Measurements from ENCODE around the gene ANAPC5.
"Not testable (repeated sequence)": the region's sequence is repeated elsewhere in the genome, so short reads cannot be mapped to it uniquely, and the experiment has no call there.

The ANAPC5 gene

DNA sequence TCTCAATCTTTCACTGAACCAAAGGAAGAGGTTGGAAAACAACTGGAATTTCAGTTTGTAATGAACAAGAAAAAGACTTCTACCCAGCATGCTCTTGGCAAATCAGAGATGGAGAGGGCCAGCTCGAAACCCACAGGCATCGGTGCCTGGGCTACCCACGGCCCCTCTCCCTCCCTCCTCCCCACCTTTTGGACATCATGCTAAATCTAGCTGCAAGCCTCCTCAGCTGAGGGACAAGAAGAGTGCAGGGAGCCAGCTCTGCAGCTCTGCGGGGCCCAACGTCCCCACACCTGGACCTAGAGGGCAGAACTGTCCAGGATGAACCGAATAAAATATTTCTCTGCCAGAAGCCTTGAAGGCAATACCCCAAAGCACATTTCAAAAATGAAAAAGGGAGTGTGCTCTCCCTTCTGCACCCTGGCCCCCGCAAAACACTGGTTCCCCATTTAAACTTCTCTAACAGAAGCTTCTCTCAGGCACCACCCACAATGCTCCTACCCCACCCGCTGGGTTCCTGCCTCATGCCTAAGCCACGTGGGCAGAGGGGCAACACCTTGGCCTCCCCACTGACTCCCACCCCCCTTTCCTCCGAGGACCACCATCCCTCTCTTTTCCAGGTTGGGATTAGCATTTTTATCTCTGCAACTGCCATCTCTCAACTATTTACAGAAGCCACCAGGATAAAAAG is 63.9 kb downstream of the ANAPC5 start:
- Histone ChIP-seq H3K9ac (ENCODE audit: low read depth, low read length) (no peak overlapping the region), H3K36me3 (ENCODE audit: control insufficient read depth, insufficient read depth, low read length) (peaks cover 4% of the 10 kb centered on the region), H3K9me3 (ENCODE audit: control insufficient read depth, insufficient read depth, low read length) (no peaks in the 10 kb centered on the region), H3K27me3 (ENCODE audit: control insufficient read depth, insufficient read depth, low read length) (no peaks in the 10 kb centered on the region), H3K4me1 (ENCODE audit: control insufficient read depth, insufficient read depth, low read length) (peaks cover 6% of the 10 kb centered on the region), H3K4me3 (ENCODE audit: low read depth, low read length) (no peak overlapping the region)

DNA sequence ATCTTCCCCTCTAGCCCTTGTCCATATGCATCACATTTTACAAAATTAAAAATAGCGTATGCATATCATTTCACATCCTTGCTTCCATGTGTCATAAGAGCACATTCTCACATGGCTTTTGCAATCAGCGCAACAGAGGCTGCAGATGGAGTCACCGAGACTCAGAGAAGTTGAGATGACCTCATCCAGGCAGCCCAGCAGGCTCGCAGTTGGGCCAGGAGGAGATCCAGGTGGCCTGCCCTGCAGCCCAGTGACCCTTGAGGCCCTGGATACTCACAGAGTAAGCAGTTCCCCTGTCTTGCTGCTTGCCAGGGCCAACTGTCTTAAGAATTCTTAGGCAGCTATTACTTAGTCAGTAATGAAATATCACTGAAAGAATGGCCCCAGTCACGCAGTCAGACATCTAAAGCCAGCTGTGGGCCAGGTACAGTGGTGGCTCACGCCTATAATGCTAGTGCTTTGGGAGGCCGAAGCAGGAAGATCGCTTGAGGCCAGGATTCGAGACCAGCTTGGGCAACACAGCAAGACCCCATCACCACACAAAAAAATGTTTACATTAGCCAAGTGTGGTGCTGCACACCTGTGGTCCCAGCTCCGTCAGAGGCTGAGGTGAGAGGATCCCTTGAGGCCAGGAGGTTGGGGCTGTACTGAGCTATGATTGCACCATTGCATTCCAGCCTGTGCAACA is 64.8 kb downstream of the ANAPC5 start:
- H3K9ac ChIP-seq (ENCODE audit: low read depth, low read length), result no peak overlapping the region
- H3K4me1 ChIP-seq (ENCODE audit: control insufficient read depth, insufficient read depth, low read length), result peaks cover 6% of the 10 kb centered on the region
- peaks cover 4% of the 10 kb centered on the region for H3K36me3 ChIP-seq (ENCODE audit: control insufficient read depth, insufficient read depth, low read length)
- H3K4me3 ChIP-seq (ENCODE audit: low read depth, low read length), result no peak overlapping the region
- no peaks in the 10 kb centered on the region for H3K27me3 ChIP-seq (ENCODE audit: control insufficient read depth, insufficient read depth, low read length)
- no peaks in the 10 kb centered on the region for H3K9me3 ChIP-seq (ENCODE audit: control insufficient read depth, insufficient read depth, low read length)

DNA sequence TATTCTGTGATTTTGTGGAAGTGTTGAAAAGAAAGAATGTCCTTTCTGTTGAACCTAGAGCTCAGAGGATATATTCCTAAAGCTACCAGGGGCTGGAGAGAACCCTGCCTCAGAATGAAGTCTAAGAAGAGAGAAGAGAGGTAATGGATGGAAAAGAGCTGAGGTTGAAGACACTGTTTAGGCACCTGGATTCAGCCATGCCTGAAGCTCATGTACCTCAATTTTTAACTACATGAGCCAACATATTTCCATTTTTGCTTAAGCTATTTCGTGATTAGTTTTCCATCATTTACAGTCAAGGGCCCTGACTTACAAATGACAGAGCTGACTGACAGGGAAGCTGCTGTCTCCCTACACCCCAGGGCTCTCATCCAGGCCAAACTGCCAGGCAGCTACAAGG is 66.4 kb downstream of the ANAPC5 start:
- no peaks in the 10 kb centered on the region for H3K36me3 ChIP-seq (ENCODE audit: control insufficient read depth, insufficient read depth, low read length)
- H3K9me3 ChIP-seq (ENCODE audit: control insufficient read depth, insufficient read depth, low read length), result no peaks in the 10 kb centered on the region
- no peak overlapping the region for H3K9ac ChIP-seq (ENCODE audit: low read depth, low read length)
- peaks cover 9% of the 10 kb centered on the region for H3K4me1 ChIP-seq (ENCODE audit: control insufficient read depth, insufficient read depth, low read length)
- H3K27me3 ChIP-seq (ENCODE audit: control insufficient read depth, insufficient read depth, low read length), result no peaks in the 10 kb centered on the region
- no peak overlapping the region for H3K4me3 ChIP-seq (ENCODE audit: low read depth, low read length)

DNA sequence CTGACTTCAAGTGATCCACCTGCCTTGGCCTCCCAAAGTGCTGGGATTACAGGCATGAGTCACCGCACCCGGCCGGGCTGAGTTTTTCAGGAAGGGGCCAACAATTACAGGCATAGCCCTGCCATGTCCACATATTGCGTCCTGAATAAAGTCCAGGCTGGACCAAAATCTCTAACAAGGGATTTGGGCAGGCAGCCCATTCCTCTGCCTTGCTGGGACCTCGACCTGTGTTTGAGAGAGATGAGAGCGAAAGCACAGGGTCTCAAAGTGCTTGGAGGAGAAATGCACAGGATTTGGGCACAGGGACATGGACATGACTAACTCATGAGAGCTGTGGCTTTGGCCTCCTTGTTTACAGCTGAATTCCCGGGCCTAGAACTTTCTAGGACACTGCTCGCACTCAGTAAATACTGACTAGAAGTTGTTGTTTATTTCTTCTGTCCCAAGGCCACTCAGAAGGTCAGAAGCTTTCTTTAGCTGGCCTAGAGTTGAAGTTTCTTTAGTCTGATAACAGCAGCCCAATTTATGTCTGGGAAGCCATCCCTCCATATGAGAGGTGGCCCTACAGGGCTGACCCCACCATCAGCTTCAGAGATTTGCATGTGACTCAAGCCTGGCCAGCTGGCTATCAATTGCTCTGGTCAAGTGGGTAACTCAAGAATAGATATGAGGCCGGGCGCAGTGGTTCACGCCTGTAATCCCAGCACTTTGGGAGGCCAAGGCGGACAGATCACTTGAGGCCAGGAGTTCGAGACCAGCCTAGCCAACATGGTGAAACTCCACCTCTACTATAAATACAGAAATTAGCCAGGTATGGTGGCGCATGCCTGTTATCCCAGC is 67.4 kb downstream of the ANAPC5 start:
- H3K27me3 ChIP-seq (ENCODE audit: control insufficient read depth, insufficient read depth, low read length), result no peaks in the 10 kb centered on the region
- H3K9me3 ChIP-seq (ENCODE audit: control insufficient read depth, insufficient read depth, low read length), result no peaks in the 10 kb centered on the region
- H3K9ac ChIP-seq (ENCODE audit: low read depth, low read length), result no peak overlapping the region
- no peaks in the 10 kb centered on the region for H3K36me3 ChIP-seq (ENCODE audit: control insufficient read depth, insufficient read depth, low read length)
- H3K4me1 ChIP-seq (ENCODE audit: control insufficient read depth, insufficient read depth, low read length), result peaks cover 13% of the 10 kb centered on the region
- no peak overlapping the region for H3K4me3 ChIP-seq (ENCODE audit: low read depth, low read length)

DNA sequence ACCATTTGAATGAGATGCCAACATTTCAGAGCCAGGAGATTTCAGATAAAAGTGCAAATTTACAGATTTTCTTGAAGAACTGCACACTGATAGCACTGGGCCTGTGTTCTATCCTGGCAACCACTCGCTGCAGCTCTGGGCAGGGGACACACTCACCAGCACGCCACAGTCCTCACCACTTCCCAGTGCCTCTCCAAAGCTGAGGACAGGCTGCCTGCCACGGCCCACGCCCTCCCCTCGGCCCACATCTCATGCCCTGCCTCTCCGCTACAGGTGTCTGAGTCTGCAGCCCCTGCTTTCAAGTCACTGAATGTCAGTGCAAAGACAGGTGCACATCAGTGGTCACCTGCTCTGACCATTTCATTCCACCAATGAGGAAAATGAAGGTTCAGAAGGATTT is 68.4 kb downstream of the ANAPC5 start:
- no peak overlapping the region for H3K9ac ChIP-seq (ENCODE audit: low read depth, low read length)
- no peaks in the 10 kb centered on the region for H3K27me3 ChIP-seq (ENCODE audit: control insufficient read depth, insufficient read depth, low read length)
- H3K36me3 ChIP-seq (ENCODE audit: control insufficient read depth, insufficient read depth, low read length), result no peaks in the 10 kb centered on the region
- peaks cover 11% of the 10 kb centered on the region for H3K4me1 ChIP-seq (ENCODE audit: control insufficient read depth, insufficient read depth, low read length)
- no peaks in the 10 kb centered on the region for H3K9me3 ChIP-seq (ENCODE audit: control insufficient read depth, insufficient read depth, low read length)
- no peak overlapping the region for H3K4me3 ChIP-seq (ENCODE audit: low read depth, low read length)

DNA sequence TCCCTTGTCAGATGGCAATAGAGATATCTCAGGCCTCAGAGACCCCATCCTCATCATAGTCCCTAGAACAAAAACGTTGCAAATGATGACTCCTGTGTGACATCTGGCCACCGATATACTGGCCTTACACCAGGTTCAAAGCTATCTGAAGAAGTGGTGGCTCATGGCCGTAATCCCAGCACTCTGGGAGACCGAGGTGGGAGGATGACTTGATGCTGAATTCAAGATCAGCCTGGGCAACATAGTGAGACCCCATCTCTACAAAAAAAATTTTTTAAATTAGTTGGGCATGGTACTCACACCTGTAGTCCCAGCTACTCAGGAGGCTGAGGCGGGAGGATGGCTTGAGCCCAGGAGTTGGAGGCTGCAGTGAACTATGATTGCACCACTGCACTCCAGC is 68.8 kb downstream of the ANAPC5 start:
- peaks cover 2% of the 10 kb centered on the region for H3K36me3 ChIP-seq (ENCODE audit: control insufficient read depth, insufficient read depth, low read length)

DNA sequence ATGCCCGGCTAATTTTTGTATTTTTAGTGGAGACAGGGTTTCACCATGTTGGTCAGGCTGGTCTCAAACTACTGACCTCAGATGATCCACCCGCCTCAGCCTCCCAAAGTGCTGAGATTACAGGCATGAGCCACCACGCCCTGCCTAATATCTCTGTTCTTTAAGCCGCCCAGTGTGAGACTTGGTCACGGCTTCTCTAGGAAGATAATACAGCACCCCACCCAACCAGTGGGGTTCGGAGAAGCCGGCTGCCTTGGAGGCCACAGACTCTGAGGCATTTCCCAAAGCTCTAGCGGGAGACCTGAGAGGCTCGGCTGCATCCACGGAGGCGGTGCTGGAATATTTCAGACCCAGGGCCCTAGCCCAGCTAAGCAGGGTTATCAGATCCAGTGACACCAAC is 69.3 kb downstream of the ANAPC5 start:
- H3K9me3 ChIP-seq (ENCODE audit: control insufficient read depth, insufficient read depth, low read length); H3K27me3 ChIP-seq (ENCODE audit: control insufficient read depth, insufficient read depth, low read length); H3K9ac ChIP-seq (ENCODE audit: low read depth, low read length); H3K4me1 ChIP-seq (ENCODE audit: control insufficient read depth, insufficient read depth, low read length); H3K4me3 ChIP-seq (ENCODE audit: low read depth, low read length); H3K36me3 ChIP-seq (ENCODE audit: control insufficient read depth, insufficient read depth, low read length): not testable (repeated sequence)

More for the DNA sequence above, 68.8 kb downstream of the ANAPC5 start:
- Histone ChIP-seq H3K4me3 (ENCODE audit: low read depth, low read length) (no peak overlapping the region), H3K9me3 (ENCODE audit: control insufficient read depth, insufficient read depth, low read length) (no peaks in the 10 kb centered on the region), H3K27me3 (ENCODE audit: control insufficient read depth, insufficient read depth, low read length) (no peaks in the 10 kb centered on the region), H3K9ac (ENCODE audit: low read depth, low read length) (no peak overlapping the region), H3K4me1 (ENCODE audit: control insufficient read depth, insufficient read depth, low read length) (peaks cover 11% of the 10 kb centered on the region)

DNA sequence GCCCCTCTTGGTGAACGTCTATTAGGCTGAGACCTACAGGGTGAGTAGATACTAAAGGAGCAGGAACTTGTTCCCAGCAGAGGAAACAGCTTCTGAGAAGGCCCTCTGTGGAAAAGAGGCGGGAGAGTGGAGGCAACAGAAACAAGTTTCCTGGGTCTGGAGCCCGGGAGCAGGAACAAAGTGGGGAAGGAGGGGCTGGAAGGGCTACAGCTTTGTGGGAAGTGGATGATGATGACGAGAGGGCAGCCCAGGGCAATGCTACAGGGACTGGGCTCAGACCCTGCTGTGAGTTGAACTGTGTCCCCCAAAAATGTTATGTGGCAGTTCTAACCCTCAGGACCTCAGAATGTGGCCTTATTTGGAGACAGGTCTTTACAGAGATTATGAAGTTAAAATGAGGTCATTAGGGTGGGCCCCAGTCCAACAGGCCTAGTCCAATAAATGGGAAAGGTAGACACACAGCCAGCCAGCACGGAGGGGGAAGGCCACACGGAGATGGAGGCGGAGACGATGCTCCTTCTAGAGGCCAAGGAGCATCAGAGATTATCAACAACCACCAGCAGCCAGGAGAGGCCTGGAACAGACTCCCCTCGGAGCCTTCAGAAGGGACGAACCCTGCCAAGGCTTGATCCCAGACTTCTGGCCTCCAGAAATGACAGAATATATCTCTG is 70.0 kb downstream of the ANAPC5 start:
- peaks cover 7% of the 10 kb centered on the region for H3K4me1 ChIP-seq (ENCODE audit: control insufficient read depth, insufficient read depth, low read length)
- H3K27me3 ChIP-seq (ENCODE audit: control insufficient read depth, insufficient read depth, low read length), result no peaks in the 10 kb centered on the region
- no peak overlapping the region for H3K9ac ChIP-seq (ENCODE audit: low read depth, low read length)
- peaks cover 5% of the 10 kb centered on the region for H3K36me3 ChIP-seq (ENCODE audit: control insufficient read depth, insufficient read depth, low read length)
- no peak overlapping the region for H3K4me3 ChIP-seq (ENCODE audit: low read depth, low read length)
- H3K9me3 ChIP-seq (ENCODE audit: control insufficient read depth, insufficient read depth, low read length), result no peaks in the 10 kb centered on the region

DNA sequence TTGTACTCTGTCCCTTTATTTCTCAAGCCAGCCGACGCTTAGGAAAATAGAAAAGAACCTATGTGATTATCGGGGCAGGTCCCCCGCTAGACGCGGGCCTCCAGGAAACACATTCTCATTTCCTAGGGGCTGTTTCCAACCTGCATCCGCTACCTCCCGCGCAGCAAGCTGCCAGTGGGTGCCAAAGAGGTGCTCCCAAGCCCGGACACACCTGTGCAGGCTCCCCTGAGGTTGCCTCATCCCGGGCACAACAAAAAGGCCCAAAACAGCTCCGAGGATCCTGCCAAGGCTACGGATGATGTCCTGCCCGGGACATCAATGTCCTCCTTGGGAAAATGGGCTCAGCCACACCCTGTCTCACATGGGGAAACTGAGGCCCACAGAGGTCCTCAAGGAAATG is 71.1 kb downstream of the ANAPC5 start:
- not testable (repeated sequence) for H3K9me3 ChIP-seq (ENCODE audit: control insufficient read depth, insufficient read depth, low read length); H3K4me1 ChIP-seq (ENCODE audit: control insufficient read depth, insufficient read depth, low read length); H3K36me3 ChIP-seq (ENCODE audit: control insufficient read depth, insufficient read depth, low read length); H3K4me3 ChIP-seq (ENCODE audit: low read depth, low read length); H3K27me3 ChIP-seq (ENCODE audit: control insufficient read depth, insufficient read depth, low read length); H3K9ac ChIP-seq (ENCODE audit: low read depth, low read length)

DNA sequence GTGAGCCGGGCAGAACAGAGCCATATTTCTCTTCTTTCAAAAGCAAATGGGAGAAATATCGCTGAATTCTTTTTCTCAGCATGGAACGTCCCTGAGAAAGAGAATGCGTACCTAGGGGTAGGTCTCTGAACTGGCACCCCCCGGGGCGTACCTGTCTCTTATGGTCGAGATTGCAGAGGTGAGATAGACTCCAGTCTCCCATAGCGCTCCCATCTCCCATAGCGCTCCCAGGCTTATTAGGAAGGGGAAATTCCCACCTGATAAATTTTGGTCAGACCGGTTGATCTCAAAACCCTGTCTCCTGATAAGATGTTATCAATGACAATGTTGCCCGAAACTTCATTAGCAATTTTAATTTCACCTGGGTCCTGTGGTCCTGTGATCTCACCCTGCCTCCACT is 71.7 kb downstream of the ANAPC5 start:
- not testable (repeated sequence) for H3K9ac ChIP-seq (ENCODE audit: low read depth, low read length); H3K9me3 ChIP-seq (ENCODE audit: control insufficient read depth, insufficient read depth, low read length); H3K36me3 ChIP-seq (ENCODE audit: control insufficient read depth, insufficient read depth, low read length); H3K4me1 ChIP-seq (ENCODE audit: control insufficient read depth, insufficient read depth, low read length); H3K4me3 ChIP-seq (ENCODE audit: low read depth, low read length); H3K27me3 ChIP-seq (ENCODE audit: control insufficient read depth, insufficient read depth, low read length)

DNA sequence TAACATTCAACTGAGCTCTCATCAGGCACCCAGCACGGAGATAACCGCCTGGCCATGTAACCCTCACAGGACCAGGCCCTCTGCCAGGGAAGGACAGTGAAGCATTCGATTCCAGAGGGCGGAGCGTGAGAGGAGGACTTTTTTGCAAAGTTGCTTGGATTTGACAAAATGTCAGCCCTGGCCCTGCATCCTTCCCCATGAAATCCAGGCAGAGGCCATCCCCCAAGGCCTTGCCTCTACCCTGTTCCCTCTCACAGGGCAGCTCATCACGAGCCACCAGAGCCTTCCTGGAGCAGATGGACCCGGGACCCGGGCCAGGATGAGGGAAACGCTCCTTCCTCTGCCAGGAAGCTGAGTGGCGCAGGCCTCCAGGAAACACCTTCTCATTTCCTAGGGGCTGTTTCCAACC is 72.7 kb downstream of the ANAPC5 start:
- no peaks in the 10 kb centered on the region for H3K9me3 ChIP-seq (ENCODE audit: control insufficient read depth, insufficient read depth, low read length)
- H3K27me3 ChIP-seq (ENCODE audit: control insufficient read depth, insufficient read depth, low read length), result no peaks in the 10 kb centered on the region
- H3K4me3 ChIP-seq (ENCODE audit: low read depth, low read length), result no peak overlapping the region
- H3K9ac ChIP-seq (ENCODE audit: low read depth, low read length), result peak overlapping the region; percentile 54
- H3K36me3 ChIP-seq (ENCODE audit: control insufficient read depth, insufficient read depth, low read length), result peaks cover 5% of the 10 kb centered on the region
- H3K4me1 ChIP-seq (ENCODE audit: control insufficient read depth, insufficient read depth, low read length), result peaks cover 7% of the 10 kb centered on the region
